GM03348 (cell line): ENCODE measurements around the gene ARAP2.

ENCODE experiments used
- DNase-seq: peaks from one replicate; pipeline ENCODE4 v3.0.0; 2012; ENCODE audit warnings: low spot score

The ARAP2 gene

DNA sequence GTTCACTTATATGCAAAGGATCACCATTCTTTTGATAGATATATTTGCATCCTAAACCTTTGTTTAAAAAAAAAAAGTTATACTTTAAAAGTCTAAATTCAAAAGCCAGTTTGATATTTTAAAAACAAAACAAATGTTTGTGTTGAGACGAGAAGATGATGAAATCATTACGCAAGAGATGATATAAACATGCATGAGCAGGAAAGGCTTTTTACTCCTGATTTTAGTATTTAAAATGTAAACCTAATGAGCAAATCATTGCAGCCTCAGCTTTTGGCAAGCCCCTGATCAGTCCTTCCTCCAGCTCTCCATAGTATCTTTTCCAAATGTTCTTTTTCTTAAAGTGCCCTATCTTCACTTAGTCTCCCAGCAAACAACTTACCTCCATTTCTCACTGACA, 115.6 kb downstream of the ARAP2 start:
- no peak for DNase-seq

DNA sequence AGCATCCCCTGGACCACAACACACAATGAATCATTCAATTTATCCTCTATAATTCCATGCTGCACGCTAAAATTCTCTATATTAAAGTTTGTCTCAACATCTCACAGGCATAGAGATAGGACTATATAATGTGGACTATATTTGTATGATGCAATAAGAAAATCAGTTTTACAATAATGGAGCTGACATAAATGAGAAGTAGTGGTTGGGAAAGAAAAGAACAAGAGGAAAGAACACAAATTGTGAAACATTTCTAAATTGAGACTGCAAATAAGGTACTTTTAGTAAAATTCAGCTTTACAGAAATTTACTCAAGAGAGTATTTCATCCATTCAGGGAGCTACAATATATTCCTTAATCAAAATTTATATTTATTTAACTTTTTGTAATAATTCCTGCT, 120.4 kb downstream of the ARAP2 start:
- DNase-seq: no peak

DNA sequence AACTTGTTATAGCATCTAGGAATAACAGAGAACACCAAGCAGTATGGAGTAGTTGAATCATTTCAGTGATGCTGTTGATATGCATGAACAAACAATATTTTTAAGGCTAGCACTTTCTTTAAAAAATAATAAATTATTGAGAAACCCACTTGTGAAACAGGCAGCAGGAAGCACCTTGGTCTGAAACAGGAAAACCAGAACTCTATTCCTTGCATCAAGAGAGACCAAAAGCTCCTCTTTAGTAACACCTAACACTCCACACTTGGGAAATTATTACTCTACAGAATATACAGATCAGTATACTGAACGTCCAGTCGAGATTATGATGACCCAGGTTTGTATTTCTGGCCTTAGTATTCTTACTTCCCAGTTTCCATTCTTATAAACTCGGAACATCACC, 129.0 kb downstream of the ARAP2 start:
- DNase-seq: no peak

DNA sequence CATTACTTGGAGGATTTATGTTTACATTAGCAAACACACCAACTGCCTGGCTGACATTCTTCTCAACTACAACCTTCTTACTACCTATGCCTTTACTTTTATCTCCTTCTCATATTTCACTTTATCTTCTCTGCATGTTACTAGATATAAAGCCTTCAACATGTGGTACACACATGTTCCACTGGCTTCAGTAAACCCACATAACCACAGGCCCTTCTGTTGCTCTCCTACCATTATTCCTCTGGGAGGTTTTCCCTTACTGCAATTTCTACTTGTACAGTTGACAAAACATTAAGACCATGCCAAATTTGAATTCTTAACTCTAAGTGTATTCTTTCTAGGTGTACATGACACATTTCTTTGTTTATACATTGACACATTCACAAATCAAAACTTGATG, 133.1 kb downstream of the ARAP2 start:
- no peak for DNase-seq

DNA sequence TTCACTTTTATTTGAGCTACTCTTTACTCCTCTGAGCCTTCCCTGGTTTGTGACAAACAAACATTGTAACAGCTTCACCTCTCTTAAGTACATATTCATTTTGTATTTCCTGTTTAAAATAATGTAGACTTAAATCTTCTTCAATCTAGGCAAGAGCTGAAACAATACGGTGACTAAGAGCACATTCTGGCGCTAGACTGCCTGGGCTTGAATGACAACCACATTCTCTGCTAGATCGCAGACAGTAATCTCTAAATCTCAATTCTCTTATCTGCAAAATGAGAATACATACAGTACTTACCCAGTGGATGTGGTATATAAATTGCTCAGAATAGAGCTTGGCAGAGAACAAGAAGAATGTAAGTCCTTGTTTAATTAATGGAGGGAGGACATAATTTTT, 144.8 kb downstream of the ARAP2 start:
- no peak for DNase-seq

DNA sequence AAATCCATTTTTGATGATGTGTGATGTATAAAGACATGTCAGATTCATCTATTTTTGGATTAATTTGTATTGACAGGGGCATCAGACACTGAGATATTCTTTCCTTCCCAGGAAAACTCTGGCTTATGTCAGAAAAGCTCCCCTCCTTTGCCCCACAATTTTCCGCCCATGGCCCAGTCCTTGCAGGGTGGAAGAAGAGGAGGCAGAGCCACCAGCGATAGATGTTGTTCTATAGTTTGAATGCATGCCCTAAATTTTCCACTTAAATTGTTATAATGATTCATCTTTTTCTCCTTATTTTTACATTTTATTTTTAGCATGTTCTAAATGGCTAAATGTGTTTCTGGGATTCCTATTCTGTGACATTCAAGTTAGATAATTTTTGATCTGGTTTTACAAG, 149.3 kb downstream of the ARAP2 start:
- no peak for DNase-seq

DNA sequence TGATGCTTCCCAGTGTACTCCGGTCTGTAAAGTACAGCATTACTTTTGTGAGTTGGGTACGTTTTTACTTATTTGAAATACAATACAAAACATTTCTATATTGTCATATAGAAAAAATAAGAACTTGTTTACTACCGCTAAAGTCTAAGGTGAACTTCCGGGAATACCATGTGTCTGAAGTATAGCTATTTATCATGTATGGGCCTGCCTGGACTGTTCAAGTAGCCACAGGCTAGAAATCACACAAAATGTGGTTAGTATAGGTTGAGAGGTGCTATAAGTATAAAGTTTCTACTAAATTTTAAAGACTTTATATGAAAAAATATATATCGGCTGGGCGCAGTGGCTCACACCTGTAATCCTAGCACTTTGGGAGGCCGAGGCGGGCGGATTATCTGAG, 152.3 kb downstream of the ARAP2 start:
- no peak for DNase-seq

DNA sequence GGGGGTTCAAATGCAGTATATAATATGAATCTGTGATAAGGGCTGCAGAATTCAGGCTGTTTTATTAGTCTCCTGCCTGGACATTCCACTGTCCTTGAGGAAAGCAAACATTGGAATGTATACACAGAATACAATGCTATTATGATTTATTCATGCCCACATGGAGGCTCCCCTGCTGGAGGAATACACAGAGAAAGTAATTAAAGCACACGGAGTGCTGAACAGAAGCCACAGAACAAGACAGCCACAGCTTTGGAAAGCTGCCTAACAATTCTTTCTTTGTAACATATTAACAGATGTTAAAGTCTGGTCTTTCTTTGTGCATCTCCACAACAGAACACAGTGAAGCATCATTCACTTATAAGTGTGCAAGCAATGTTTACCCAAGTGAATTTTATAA, 155.8 kb downstream of the ARAP2 start:
- DNase-seq: no peak

DNA sequence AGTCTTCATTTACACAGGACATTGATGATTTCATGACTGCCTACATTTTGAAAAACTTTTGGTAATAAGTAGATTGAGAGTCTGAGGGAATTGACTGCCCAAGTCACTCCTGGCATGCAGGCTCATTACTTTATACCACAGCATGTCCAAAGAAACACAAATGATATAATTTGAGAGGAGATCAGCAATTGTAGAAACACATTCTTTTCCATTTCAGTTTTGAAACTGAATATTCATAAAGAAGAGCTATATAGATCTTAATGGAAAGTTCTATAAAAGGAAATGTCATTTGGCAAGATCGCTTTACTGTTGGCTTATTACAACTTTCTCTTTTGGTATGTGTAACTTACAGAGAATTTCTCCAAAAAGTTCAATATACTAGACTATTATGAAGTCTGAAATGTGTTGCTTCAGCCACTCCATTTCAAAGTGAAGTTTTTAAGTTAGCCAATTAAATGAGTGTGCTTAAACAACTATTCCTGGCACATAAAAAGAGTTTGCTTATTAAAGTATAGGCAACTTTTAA, 158.0 kb downstream of the ARAP2 start:
- no peak for DNase-seq

DNA sequence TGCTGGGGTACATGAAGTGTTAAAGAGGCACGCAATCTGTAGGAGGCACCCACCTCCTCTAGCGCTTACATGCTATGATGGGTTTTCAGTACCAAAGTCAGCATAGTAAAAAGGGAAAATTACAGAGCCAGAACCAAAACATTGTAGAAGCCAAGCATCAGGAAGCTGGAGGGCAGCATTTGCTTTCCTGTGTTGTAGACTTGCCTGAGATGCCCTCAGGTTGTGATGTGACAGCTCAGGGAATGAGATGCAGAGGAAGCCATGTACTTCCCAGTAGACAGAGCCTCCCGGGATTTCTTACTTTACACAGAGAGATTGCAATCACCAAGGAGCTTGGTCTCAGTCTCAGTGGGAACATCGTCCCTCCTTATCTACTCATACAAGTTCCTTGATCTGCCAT, 161.5 kb downstream of the ARAP2 start:
- DNase-seq: no peak

DNA sequence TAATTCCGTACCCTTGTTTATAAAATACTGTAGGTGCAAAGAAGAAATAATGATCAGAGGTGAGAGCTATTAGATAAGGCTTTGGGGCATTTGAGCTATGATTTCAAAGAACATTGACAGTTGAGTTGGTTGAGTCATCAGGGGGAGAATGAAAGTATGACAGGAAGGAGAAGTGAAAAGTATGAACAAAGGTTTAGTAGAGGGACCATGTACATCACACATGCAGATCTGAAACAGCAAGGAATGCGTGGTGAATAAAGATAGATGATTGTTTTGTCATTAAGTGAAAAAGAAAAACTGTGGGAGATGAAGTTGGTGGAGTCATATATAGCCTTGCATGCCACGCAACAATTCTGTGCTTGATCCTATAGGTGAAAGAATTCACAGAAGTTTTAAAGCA, 163.1 kb downstream of the ARAP2 start:
- no peak for DNase-seq

DNA sequence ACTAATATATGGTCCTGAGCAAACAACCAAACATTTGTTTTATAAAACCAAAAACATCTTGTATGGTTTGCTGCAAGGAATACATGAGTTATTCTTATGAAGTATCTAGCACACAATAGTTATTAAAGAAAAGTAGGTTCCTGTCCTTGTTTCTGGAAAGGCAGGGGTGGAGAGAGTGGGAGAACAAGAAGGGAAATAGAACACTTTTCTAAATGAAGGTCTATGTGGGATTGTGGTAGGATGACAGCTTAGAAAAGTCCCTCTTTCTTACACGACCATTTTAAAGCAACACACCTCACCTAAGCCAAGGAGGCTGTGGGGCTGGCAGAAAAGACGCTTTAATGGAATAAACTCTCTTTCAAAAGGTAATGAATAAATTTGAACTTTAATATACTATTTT, 164.6 kb downstream of the ARAP2 start:
- DNase-seq: no peak

DNA sequence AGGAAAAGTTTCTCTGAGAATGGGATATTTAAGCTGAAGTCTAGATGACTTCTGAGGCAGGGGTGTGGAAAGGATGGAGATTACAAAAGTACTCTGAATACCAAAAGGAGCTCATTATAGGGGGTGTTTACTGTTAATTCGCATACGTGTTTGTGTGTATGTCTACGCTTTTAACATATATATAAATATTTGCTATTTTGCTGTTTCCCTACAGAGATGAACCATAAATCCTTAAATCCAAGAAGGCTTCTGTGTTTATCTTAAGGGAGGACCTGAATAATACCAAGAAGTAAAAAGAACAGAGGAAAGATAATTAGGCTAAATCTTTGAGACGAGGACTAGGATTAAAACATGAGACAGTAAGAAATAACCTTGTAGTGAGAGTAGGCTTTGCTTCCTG, 166.0 kb downstream of the ARAP2 start:
- no peak for DNase-seq

DNA sequence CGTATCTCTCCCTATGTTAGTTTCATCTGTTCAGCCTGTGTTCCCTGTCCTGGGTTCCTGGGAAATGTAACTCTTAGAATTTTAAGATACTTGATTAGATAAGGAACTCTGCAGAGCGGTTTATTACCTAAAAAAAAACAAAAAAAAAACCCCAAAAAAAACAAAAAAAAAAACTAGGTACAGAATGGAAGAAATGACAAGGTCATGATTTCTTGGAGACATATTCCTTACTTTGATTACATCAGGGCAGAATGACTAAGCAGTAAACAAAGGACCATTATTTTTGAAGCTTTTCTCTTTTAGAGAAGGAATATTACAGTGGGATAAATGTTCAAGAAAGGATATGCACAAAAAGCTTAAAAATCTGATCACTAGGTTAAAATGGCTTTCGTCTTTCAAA, 171.8 kb downstream of the ARAP2 start:
- DNase-seq: no peak

DNA sequence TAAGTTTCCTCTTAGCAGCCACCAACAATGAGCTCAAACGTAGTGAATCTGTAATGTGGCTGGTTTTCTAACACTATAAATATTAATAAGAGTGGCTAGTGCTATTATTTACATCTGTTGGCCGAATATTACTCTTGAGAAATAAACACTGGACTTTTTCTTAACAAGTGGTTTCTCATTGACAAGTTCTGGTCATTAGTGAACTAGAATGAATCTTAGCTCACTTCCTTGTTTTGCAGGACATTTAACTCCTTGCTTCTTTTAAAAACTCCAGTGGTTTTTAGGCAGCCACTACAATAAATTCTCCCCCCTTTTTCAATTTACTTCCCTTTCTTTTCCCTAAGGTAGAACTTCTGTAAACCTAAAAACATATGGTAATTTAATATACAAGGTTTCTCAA, 177.2 kb downstream of the ARAP2 start:
- no peak for DNase-seq

DNA sequence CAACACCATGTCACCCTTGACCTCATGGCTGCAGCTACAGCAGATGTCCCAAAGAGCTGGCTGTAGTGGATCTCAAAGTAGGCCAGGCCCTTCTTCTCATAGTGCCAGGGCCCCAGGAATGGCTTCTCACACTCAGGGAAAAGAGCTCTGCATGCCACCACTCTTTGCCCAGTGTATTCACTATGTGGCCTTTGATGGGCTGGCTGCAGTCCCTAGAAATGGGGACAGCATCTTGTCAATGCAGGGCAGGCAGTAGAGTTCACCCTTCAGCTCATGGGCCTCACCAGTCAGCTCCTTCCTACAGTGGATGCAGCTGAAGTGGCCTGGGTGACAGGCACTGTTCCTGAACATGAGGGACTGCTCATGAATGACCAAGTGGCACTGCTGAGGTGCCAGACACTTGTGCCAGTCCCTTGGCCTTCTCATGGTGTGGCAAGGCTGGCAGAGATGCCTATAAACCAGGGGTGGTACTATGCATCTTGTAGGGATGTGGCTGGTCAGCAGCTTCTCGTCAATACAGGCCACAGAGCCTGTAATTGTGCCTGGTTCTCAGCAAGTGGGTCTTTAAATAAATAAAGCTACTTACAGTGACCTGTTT, 178.9 kb downstream of the ARAP2 start:
- DNase-seq: no peak

DNA sequence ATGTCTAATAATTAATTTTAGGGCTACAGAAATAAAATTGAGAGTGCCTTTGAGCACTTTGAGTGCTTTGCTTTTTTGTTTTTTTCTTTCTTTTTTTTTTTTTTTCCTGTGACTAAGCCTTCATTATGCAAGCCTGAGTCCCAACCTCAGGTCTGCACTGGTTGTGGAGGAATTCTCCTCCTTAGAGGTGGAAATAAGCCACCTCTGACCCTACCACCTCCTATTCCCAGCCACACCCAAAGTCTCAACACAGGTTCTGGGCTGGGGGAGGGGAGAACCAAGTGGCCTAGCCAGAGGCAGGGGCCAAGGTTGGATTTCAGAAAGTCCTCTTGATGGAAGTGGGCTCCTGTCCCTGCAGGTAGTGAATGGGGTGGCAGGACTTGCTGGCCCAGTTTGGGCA, 180.2 kb downstream of the ARAP2 start:
- DNase-seq: no peak

DNA sequence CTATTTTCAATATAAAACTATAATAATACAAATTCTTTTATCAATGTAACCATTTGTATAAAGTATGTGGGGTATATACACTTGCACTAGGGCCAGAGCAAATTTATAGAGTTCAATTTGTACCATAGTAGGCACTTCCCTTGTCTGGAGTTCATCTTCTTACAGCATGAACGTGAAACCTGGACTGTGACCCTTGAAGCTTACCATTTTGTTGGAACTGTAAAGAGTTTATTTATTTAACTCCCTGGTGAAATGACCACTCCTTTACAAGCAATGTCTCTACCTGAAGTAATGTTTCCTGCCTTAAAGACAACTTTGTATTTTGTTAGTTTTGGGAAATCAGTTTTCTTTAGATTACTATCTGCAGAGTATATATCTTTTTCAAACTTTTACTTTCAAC, 188.2 kb downstream of the ARAP2 start:
- DNase-seq: no peak

DNA sequence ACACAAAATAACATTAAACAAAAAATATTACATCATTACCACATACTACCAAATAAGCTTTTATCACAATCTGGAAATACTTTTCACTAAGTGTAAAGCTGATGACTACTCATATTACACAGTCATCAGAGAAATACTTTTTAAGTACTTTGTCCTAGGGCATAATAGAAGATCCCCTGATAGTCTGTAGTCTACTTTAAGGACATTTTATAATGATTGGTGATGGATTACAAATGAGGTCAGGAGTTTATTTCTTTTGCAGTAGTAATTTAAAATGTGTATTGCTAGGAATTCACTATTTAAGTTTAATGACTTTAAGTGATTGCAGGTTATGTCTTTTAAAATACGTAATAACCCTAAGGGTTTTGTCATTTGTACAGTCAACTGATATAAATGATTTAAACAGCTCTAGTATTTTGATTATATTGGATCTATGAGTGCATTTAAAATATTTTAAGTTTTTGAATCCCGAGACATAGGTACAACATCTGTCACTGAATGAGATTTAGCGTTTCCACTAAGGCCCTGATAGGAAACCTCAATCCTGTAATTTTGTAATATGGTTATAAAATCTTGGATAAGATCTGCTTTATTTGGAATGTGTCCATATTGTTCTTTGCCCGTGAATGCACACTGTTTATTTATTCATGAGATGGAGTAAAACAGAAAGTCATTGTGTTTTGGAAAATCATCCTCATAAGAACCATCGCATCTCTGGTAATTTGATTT, 189.5 kb downstream of the ARAP2 start:
- no peak for DNase-seq

DNA sequence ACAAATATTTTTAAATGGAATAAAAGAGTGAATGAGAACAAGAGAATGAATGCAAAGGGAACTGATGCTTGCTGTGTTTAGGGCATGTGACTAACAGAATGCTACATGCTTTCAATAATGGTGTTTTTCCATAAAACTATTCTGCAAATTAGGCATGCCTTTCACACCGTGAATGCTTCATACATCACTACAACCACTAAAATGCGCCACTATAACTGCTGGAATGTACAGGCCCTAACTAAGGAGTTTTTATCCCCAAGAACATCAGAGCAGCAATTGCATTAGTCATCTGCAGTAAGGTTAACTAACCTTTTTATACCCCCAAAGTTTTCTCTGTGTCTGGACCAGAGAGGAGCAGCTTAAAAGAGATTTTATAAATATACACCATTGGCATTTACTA, 190.4 kb downstream of the ARAP2 start:
- no peak for DNase-seq

DNA sequence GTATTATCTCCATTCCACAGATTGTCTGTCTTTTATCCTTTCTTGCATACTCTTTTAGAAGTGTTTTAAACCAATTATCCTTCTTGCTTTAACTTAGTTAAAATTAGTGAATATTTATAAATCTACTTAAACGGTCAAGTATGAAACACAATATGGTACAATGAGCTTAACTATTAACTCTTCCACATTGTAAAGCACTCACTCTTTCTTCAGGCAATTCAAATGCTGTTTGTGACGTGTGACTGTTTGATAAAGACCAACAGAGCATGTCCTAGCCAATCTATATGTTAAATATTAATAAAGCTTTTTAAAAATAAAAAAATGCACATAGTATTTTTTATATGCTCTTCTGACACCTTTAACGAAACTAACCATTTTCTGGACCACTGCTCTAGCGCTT, 192.7 kb downstream of the ARAP2 start:
- no peak for DNase-seq

DNA sequence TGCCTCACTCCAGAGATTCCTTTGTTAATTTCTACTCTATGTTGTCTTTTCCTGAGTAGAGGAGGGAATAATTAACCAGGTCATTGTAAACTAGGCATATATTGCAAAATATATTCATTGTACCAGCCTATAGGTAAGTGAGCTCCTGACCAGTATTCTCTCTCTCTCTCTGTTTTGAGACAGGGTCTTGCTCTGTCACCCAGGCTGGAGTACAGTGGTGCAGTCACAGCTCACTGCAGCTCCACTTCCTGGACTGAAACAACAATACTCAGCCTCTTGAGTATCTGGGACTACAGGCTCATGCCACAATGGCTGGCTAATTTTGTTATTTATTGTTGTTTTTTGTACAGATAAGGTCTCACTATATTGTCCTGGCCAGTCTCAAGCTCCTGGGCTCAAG, 198.3 kb downstream of the ARAP2 start:
- DNase-seq: no peak

DNA sequence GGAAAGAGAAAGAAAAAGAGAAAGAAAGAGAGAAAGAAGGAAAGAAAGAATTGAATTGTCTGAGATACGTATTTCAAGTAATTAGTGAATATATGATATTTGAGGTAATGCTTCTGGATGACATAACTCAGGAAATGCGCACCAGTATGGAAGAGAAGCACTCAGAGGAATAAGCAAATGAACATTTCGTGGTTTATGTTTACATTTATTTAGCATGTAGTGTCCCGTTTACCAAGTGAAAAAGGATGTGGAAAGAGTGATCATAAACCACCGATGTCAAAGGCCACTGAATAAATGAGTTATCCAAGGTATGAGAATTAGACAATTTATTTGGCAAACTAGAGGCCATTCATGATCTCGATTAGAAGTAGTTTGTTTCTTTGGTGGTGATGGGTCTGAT, 200.4 kb downstream of the ARAP2 start:
- no peak for DNase-seq

DNA sequence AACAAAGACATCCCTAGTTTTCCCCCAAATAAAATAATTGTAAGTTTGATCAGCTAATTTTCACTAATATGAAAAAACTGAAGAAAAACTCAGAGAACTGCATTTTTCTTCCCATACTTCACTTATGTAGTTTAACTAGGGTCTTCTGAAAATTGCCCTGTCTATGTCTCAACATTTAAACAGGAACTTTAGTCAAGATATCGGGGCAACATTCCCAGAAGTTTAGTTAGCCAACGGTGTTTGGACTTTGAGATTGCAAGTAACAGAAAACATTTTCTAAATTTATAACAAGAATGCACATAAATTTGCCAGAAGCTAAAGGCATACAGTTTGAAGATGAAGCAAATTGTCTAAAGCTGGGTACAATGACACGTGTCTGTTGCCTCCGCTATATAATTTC, 201.1 kb downstream of the ARAP2 start:
- no peak for DNase-seq
